Measurements from ENCODE around the gene BCAS1. TPM values are rescaled to one million over a fixed set of nuclear protein-coding genes. Genes with fewer than 3 reads are reported as not detected.

The BCAS1 gene
- total and polyA plus RNA-seq, 10 of the 15 experiments (the other 5 are each of a cell fraction or from before 2014, with no cell fraction given): 0.21 to 1.4 (median 0.55) TPM

- Histone ChIP-seq H3K79me2 (ENCODE audit: control insufficient read depth, insufficient read depth, low read length) (no peaks in the 10 kb centered on the region), H3K27me3 (replicated peaks in 1 of 2; ENCODE audit: control insufficient read depth in 2 of 2, insufficient read depth in 2 of 2, low read length in 1 of 2) (no peaks in the 10 kb centered on the region), H3K4me1 (ENCODE audit: control insufficient read depth, insufficient read depth, low read length) (no peaks in the 10 kb centered on the region), H3K9me3 (replicated peaks; ENCODE audit: control insufficient read depth, insufficient read depth, low read length) (no peaks in the 10 kb centered on the region), H4K20me1 (ENCODE audit: control insufficient read depth, insufficient read depth) (no peaks in the 10 kb centered on the region), H3K27ac (ENCODE audit: control insufficient read depth, insufficient read depth) (no peak overlapping the region), H3K36me3 (ENCODE audit: control insufficient read depth in 2 of 2, insufficient read depth in 2 of 2, low read length in 1 of 2) (no peaks in the 10 kb centered on the region), H3K9ac (ENCODE audit: control insufficient read depth, insufficient read depth, low read length) (no peak overlapping the region), H3K4me3 (no peak overlapping the region), H3K4me2 (ENCODE audit: control insufficient read depth, insufficient read depth) (no peak overlapping the region), H2AFZ (ENCODE audit: control insufficient read depth, low read depth, low read length) (no peak overlapping the region)
- CTCF ChIA-PET: interaction anchor here (0.6 to 7.5 kb wide), 17 partner anchors 11 to 562 kb away, joined by 3 to 124 read pairs (median 6); partner anchors contain the start of gene PFDN4
- no TSS peak for BruUV-seq (replicated peaks)
- no peak for DNase-seq (ENCODE audit: low read depth, low spot score)
- no peak for ATAC-seq
- RAD21 ChIA-PET (ENCODE audit: unreplicated experiment): interaction anchor here (0.7 to 1.6 kb wide), 3 partner anchors 92 to 147 kb away, joined by 3 to 7 read pairs (median 4); no protein-coding TSS in a partner anchor
- WGBS (ENCODE audit: insufficient coverage, insufficient replicate concordance, low lambda C conversion rate, missing lambda C conversion rate): 36% methylated on average over 4 of the region's 4 CpGs
- TF ChIP-seq SP1 (IDR thresholded peaks at IDR 0.05; ENCODE audit: low read depth, low read length) (no peak), NFXL1 (IDR thresholded peaks at IDR 0.05; ENCODE audit: borderline replicate concordance) (peak; percentile 15; the same call in 1 of the 2 replicates), ETV6 (conservative IDR thresholded peaks at IDR 0.05 in 1 of 2, IDR thresholded peaks at IDR 0.05 in 1 of 2; ENCODE audit: borderline replicate concordance in 1 of 2, low read depth in 1 of 2) (peak in 1 of 2 experiments; percentile 83; a peak in 1 of 4 replicates), PBX3 (IDR thresholded peaks at IDR 0.05; ENCODE audit: insufficient replicate concordance, low read depth, low read length) (no peak)
- POLR2A ChIA-PET: interaction anchor here (0.6 kb wide), 1 partner anchor 784 kb away, joined by 9 read pairs; no protein-coding TSS in a partner anchor
- FAIRE-seq: no peak
- in situ Hi-C loops (cut with MboI): no loop called here
- intact Hi-C loops (cut with micrococcal nuclease; ENCODE audit: unreplicated experiment): no loop called here
- SMC1A ChIA-PET (ENCODE audit: uncharacterized antibody, unreplicated experiment): interaction anchor here (0.7 to 4.9 kb wide), 7 partner anchors 9 to 540 kb away, joined by 3 to 32 read pairs (median 7); no protein-coding TSS in a partner anchor
Measured at GRCh38 chr20:54105653-54106052, 35.3 kb upstream of the BCAS1 start.
